T-helper 17 cell (primary cell): Measurements from ENCODE around the gene NPHP4. TPM values are rescaled to one million over a fixed set of nuclear protein-coding genes. Genes with fewer than 3 reads are reported as not detected.

Experiments
- ATAC-seq: fragments of 150-1000 bp; cut with Tn5 transposase; 2 replicates; pipeline ENCODE4 v1.10.0; 2021; ENCODE audit warnings: mild to moderate bottlenecking, moderate library complexity
- DNase-seq, 3 donors: peaks; one replicate each; pipeline versions ENCODE4 v3.0.0 to v3.0.0-alpha.2; 2020 to 2021
- H3K9me3 ChIP-seq: one replicate; pipeline ENCODE4 v1.7.0; 2013; ENCODE audit warnings: low read length, mild to moderate bottlenecking; ENCODE audit not compliant: control insufficient read depth, poor library complexity, severe bottlenecking
- H3K27ac Mint-ChIP-seq: one replicate; pipeline ENCODE4 v1.8.0; 2022; ENCODE audit warnings: mild to moderate bottlenecking, moderate library complexity, mixed read lengths
- H3K27me3 Mint-ChIP-seq: one replicate; pipeline ENCODE4 v1.8.0; 2022; ENCODE audit warnings: mixed read lengths
- H3K36me3 Mint-ChIP-seq: one replicate; pipeline ENCODE4 v1.8.0; 2022; ENCODE audit warnings: low read depth, mixed read lengths
- H3K4me1 Mint-ChIP-seq: one replicate; pipeline ENCODE4 v1.8.0; 2022; ENCODE audit warnings: mild to moderate bottlenecking, mixed read lengths
- H3K4me3 Mint-ChIP-seq: one replicate; pipeline ENCODE4 v1.8.0; 2022; ENCODE audit warnings: mild to moderate bottlenecking, moderate library complexity, mixed read lengths
- total RNA-seq, 4 donors: library from RNA in 2 of 4; stranded (reverse) in 2 of 4; gene quantifications; one replicate each; pipeline ENCODE4 v1.2.3 and lab custom pipeline; 2022 to 2026

Gene NPHP4
- total RNA-seq, 2 donors from 2014 or later: 9.9 to 14.1 TPM

DNA sequence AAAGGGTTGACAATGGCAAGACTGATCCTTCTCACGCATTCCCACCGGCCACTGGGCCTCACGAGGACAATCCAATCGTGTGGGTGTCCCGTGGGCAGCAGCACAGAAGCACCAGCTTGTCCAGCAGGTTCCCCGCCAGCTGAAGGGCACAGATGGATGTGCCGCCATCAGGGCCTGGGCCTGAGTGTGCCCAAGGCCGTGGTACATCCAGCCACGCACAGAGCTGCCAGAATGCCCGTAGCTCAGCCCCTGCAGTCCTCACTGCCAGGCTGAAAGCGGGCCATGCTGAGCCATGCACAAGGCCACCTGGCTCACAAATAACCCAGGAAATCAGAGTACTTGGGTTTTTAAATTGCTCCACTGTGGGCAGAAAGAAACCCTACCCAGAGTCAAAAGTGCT is 7.0 kb downstream of the NPHP4 start:
- Mint-ChIP-seq H3K27me3 (no peaks in the 10 kb centered on the region), H3K36me3 (peaks cover 2% of the 10 kb centered on the region), H3K4me3 (no peak overlapping the region), H3K4me1 (peaks cover 9% of the 10 kb centered on the region), H3K27ac (no peak overlapping the region)
- DNase-seq (no peak), ATAC-seq (no peak)
- no peaks in the 10 kb centered on the region for H3K9me3 ChIP-seq

DNA sequence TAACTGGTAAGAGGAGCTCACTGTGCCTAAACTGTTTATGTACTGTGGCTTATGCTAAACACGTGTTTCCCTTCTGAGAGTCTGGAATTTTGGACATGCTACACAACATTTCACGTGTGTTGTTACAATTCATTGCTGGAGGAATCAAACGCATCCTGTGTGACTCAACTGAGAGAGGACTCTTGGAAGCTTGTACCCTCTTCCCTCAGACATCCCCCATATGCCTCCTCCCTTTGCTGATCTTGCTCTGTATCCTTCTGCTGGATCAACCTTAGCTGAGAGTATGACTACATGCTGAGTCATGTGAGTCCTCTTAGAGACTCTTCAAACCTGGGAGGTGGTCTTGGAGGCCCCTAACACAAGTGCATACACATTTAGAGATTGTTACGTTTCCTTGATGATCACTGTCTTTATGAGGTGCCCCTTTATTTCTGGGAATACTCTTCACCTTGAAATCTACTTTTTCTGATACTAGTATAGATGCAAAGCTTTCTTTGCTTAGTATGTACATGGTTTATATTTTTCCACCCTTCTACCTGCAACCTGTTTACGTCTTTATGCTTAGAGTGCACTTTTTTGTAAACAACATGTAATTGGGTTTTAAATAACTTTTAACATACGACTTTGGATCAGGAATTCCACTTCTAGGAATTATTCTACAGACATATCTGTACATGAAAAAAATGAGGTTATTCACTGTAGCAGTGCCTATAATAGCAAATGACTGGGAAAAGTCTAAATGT is 8.7 kb downstream of the NPHP4 start:
- Mint-ChIP-seq H3K4me1 (peaks cover 6% of the 10 kb centered on the region), H3K27ac (no peak overlapping the region), H3K36me3 (peaks cover 2% of the 10 kb centered on the region), H3K27me3 (no peaks in the 10 kb centered on the region), H3K4me3 (no peak overlapping the region)
- H3K9me3 ChIP-seq: no peaks in the 10 kb centered on the region
- DNase-seq: no peak
- ATAC-seq: no peak

DNA sequence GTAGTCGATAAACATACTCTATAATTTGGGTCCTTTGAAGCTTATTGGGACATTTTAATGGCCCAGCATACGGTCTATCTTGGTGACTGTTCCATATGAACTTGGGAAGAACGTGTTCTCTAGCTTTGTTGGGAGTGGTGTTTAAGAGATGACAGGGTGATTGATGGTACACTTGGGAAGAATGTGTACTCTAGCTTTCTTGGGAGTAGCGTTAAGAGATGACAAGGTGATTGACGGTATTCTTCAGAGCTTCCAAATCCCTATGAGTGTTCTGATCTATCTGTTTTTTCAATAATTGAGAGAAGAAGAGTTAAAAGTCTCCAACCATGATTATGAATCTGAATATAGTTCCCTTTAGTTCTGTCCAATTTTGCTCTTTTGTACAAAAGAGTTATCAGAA is 9.4 kb downstream of the NPHP4 start:
- Mint-ChIP-seq H3K4me3 (no peak overlapping the region), H3K36me3 (peaks cover 2% of the 10 kb centered on the region), H3K4me1 (peaks cover 6% of the 10 kb centered on the region), H3K27me3 (no peaks in the 10 kb centered on the region), H3K27ac (no peak overlapping the region)
- no peaks in the 10 kb centered on the region for H3K9me3 ChIP-seq
- ATAC-seq (no peak), DNase-seq (no peak)

DNA sequence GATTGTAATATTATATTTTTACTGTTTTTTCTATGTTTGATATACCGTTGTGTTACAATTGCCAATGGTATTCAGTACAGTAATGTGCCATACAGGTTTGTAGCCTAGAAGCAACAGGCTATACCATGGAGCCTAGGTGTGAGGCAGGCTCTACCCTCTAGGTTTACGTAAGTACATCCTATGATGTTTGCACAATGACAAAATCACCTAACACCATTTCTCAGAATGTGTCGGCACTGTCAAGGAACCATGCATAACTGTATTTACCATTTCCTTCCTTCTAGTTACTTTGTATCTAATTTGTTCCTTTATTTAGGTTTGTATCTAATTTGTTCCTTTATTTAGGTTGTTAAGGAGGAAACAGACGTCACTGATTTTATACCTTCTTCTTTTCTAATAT is 9.9 kb downstream of the NPHP4 start:
- peaks cover 9% of the 10 kb centered on the region for H3K4me1 Mint-ChIP-seq
- no peaks in the 10 kb centered on the region for H3K9me3 ChIP-seq
- DNase-seq (no peak), ATAC-seq (no peak)
- H3K4me3 Mint-ChIP-seq: no peak overlapping the region
- no peak overlapping the region for H3K27ac Mint-ChIP-seq
- peaks cover 2% of the 10 kb centered on the region for H3K36me3 Mint-ChIP-seq
- no peaks in the 10 kb centered on the region for H3K27me3 Mint-ChIP-seq

DNA sequence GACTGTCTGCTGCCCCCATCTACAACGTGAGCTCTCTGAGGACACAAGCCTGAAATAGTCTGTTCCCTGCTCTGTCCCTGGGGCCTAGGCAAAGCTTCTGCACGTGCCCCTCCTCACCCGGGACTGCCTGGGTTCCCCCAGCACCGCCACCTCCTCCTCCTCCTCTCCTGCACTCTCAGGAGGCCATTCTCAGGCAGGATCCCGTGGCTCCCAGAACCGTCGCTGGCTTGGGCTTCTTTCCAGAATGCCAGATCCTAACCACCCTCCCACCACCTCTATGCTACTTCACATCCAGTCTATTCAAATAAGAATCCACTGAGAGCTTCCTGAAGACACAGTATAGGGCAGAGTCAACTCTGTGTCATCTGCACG is 11.2 kb downstream of the NPHP4 start:
- Mint-ChIP-seq H3K4me3 (no peak overlapping the region), H3K27ac (no peak overlapping the region), H3K27me3 (no peaks in the 10 kb centered on the region)

DNA sequence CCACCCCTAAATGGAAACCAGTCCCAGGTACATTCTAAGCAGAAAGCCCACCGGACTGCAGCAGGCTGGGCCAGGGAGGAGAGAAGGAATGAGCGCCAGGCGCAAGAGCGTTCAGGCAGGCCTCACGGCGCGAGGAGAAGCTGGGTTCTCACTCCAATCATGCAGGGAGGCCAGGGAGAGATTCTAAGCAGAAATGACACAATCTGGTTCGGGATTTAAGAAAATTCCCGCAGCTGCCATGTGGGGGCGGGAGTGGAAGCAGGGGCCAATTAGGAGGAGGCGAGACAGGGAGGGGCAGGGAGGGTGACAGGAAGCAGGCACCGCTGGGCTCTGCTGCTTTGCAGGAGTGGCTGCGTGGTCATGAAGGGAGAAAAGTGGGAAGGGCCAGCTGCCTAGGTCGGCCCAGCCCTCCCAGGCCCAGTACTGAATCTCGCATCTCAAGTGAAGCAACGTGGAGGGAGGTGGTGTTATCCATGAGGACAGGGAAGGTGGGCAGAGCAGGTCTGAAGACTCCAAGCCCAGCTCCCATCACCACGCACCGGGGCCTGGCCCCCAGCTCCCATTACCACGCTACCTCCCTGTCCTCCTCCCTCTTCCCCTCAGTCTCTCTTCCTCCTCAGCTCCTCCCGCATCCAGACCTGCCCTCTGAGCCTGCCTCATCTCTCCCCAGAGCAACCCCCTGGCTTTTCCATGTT is 11.8 kb downstream of the NPHP4 start:
- H3K4me3 Mint-ChIP-seq: peak overlapping the region; percentile 36
- peaks cover 2% of the 10 kb centered on the region for H3K36me3 Mint-ChIP-seq
- H3K27ac Mint-ChIP-seq: peak overlapping the region; percentile 80

More for the DNA sequence above, 11.2 kb downstream of the NPHP4 start:
- no peaks in the 10 kb centered on the region for H3K9me3 ChIP-seq
- Mint-ChIP-seq H3K4me1 (peaks cover 16% of the 10 kb centered on the region), H3K36me3 (peaks cover 2% of the 10 kb centered on the region)
- no peak for ATAC-seq
- no peak for DNase-seq

DNA sequence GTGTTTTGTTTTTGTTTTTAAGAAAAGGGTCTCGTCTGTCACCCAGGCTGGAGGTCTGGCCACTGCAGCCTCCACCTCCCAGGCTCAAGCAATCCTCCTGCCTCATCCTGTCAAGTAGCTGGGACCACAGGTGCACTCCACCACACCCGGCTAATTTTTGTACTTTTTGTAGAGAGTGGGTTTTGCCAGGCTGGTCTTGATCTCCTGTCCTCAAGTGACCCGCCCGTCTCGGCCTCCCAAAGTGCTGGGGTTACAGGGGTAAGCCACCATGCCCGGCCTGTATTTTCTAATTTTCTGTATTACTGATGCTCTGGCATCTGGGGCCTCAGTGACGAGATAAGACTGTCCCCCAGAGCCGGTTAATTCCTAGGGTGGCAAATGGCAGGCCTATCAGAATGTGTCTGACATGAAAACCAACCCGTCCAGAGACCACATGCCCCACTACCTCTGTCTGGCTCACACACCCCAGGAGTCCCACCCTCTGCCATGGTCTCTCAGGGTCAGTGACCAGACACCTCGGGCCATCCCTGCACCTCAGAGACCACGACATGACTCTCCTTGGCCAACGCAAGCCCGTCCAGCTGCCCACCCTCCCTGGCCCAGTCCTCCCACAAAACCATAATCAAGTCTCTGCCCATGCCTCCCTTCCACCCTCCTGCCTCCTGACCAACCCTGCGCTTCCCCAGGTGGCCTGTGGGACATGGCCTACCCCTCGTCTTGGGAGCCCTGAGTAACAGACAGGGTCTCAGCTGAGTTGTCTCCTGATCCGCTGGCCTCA is 12.5 kb downstream of the NPHP4 start:
- Mint-ChIP-seq H3K36me3 (peaks cover 2% of the 10 kb centered on the region), H3K27ac (peak overlapping the region; percentile 80), H3K27me3 (no peaks in the 10 kb centered on the region), H3K4me3 (no peak overlapping the region), H3K4me1 (peaks cover 16% of the 10 kb centered on the region)
- no peaks in the 10 kb centered on the region for H3K9me3 ChIP-seq
- ATAC-seq (no peak), DNase-seq (no peak)

More for the DNA sequence above, 11.8 kb downstream of the NPHP4 start:
- DNase-seq (no peak), ATAC-seq (no peak)
- no peaks in the 10 kb centered on the region for H3K9me3 ChIP-seq
- peaks cover 16% of the 10 kb centered on the region for H3K4me1 Mint-ChIP-seq
- no peaks in the 10 kb centered on the region for H3K27me3 Mint-ChIP-seq

DNA sequence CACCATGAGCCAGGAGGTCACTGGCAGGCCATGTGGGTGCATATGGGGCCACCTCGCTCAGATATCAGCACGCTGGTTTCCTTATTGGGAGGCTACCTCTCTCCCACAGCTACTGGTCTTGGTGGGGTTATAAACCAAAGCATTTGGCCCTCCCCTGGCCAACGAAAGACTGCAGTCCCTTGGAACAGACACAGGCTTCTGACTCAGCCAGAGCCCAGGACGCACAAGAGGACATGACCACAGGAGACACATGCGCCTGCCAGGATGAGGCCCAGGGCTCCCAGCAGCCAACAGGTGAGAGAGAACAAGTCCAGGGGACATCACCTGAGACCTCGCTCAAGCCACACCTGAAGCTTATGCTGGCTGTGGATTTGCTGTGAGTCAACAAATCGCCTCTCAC is 13.8 kb downstream of the NPHP4 start:
- no peak for ATAC-seq
- peaks cover 1% of the 10 kb centered on the region for H3K36me3 Mint-ChIP-seq
- no peaks in the 10 kb centered on the region for H3K9me3 ChIP-seq
- peak overlapping the region; percentile 39 for H3K4me3 Mint-ChIP-seq
- no peaks in the 10 kb centered on the region for H3K27me3 Mint-ChIP-seq
- peaks cover 19% of the 10 kb centered on the region for H3K4me1 Mint-ChIP-seq
- H3K27ac Mint-ChIP-seq: peak overlapping the region; percentile 56
- no peak for DNase-seq

DNA sequence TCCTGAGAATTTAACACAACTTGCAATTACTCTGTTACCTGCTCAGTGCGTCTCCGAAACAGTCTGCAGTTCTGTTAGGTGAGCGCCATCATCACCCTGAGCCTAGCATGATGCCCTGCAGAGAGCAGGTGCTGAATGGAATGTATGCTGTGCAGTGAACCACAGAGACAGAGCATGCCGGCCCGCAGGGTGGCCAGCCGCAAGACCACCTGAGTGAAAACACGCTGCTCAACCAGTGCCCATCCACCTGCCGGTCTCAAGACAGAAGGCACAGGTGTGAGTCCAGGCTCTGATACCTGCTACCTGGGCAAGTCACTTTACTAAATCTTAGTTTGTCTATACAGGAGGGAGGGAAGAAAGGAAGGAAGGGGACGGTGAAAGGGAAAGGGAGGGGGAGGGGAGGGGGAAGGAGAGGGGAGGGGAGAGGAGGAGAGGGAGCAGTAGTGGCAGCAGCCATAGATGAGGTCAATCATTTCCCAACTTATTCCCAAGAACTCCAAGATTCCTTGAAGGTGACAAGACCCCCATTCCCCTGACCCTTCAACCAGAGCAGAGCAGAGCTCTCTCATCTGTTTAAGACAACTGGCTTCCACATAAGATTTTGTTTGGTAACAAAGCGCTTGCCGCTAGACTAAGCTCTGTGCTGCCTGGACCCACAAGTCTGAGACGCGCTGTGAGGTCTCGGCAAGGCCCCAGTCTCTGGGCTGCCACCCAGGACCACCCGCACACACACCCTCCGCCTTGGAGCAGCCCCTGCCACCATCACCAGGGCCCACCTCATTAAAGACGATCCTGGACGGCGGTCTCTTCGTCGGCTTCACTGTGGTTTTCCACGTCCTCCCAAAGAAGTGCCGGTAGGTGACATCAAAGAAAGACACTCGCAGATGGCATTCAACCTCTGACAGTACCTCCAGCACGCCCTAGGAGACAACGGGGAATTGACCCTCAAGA is 14.5 kb downstream of the NPHP4 start:
- Mint-ChIP-seq H3K4me3 (peak overlapping the region; percentile 68), H3K27me3 (no peaks in the 10 kb centered on the region), H3K36me3 (no peaks in the 10 kb centered on the region), H3K27ac (peak overlapping the region; percentile 60), H3K4me1 (peaks cover 19% of the 10 kb centered on the region)
- ATAC-seq (no peak), DNase-seq (no peak)
- no peaks in the 10 kb centered on the region for H3K9me3 ChIP-seq

DNA sequence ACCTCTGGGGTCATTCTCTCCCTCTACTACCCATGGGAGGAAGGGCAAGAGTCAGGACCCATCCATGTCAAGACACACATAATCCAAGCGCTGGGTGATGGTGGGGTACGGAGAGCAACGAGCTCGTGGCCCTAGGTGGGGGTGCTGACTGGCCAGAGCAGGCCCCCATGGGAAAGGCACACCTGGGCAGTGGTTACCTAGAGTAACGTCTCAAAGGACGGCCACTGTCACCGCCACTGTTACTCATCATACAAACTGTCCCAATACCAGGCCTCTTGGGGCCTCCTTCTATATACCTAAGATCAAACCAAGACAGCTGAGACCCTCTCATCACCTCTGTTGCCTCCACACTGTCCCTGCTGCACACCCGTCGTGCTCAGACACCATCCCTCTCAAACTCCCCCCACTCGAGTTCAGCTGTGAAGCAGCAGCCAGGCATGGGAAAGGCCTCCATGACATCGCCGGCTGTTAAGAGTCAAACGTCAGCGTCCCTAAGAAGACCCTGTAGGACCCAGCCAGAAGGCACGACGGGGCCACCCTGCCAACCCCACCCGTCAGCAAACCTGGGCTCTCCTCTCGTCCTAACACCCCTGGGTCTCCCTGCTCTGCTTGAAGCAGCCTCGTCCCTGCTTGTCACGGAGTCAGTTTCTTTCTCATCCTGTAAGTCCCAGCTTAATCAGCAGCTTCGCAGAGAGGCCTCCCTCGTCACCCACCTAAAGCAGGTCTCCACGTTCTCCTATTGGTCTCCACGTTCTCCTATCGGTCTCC is 15.3 kb downstream of the NPHP4 start:
- ATAC-seq: no peak
- H3K36me3 Mint-ChIP-seq: no peaks in the 10 kb centered on the region

DNA sequence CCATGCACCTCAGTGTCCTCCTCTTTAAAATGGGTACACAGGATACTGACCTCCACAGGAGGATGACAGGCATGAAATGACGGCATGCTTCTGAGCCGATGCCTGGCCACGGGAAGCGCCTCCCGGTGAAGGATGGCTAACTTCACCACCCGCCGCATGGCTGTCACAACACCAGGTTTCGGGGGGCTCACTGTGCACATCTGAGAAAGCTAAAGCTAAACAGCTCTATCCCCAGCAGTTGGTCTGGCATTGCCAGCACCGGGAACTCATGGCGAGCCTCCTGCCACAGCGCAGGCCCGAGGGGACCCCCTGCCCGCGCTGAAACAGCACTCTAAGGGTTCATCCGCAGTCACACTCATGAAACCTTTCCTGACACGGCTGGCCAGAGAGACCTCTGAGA is 16.0 kb downstream of the NPHP4 start:
- peaks cover 16% of the 10 kb centered on the region for H3K4me1 Mint-ChIP-seq
- H3K27me3 Mint-ChIP-seq: no peaks in the 10 kb centered on the region
- H3K4me3 Mint-ChIP-seq: no peak overlapping the region
- DNase-seq: no peak
- H3K27ac Mint-ChIP-seq: no peak overlapping the region
- no peaks in the 10 kb centered on the region for H3K36me3 Mint-ChIP-seq
- ATAC-seq: no peak
- no peaks in the 10 kb centered on the region for H3K9me3 ChIP-seq

More for the DNA sequence above, 15.3 kb downstream of the NPHP4 start:
- Mint-ChIP-seq H3K27me3 (no peaks in the 10 kb centered on the region), H3K27ac (peak overlapping the region; percentile 60), H3K4me3 (peak overlapping the region; percentile 68), H3K4me1 (peaks cover 18% of the 10 kb centered on the region)
- DNase-seq: no peak
- no peaks in the 10 kb centered on the region for H3K9me3 ChIP-seq
